NT2/D1 (cell line): ENCODE results near the gene ACBD7.
A peak's percentile ranks its signal among the peaks of the same experiment; 100 is the strongest.

Experiments used
- DNase-seq: peaks from one replicate; pipeline ENCODE4 v3.0.0-alpha.2; 2011; ENCODE audit warnings: low read depth, low spot score
- H3K27me3 ChIP-seq: 2 replicates; pipeline ENCODE4 v1.6.0; 2011; ENCODE audit warnings: mild to moderate bottlenecking; ENCODE audit not compliant: insufficient read length, insufficient read depth
- H3K36me3 ChIP-seq: 2 replicates; pipeline ENCODE4 v1.6.1; 2011; ENCODE audit warnings: mild to moderate bottlenecking, low read length, mixed read lengths; ENCODE audit not compliant: insufficient read depth, insufficient read length
- H3K4me1 ChIP-seq: 2 replicates; pipeline ENCODE4 v1.5.1; 2011; ENCODE audit not compliant: insufficient read depth, insufficient read length
- H3K4me3 ChIP-seq: 2 replicates; pipeline ENCODE4 v1.5.1; 2011; ENCODE audit warnings: low read depth; ENCODE audit not compliant: insufficient read length
- H3K9ac ChIP-seq: 2 replicates; pipeline ENCODE4 v1.6.0; 2011; ENCODE audit warnings: low read depth; ENCODE audit not compliant: insufficient read length
- H3K9me3 ChIP-seq: 2 replicates; pipeline ENCODE4 v1.5.1; 2011; ENCODE audit warnings: mild to moderate bottlenecking, low read length; ENCODE audit not compliant: insufficient read depth
- SUZ12 ChIP-seq: IDR thresholded peaks from 2 replicates; pipeline ENCODE4 v1.6.1; 2011; ENCODE audit not compliant: insufficient read length, insufficient read depth; ENCODE audit errors: extremely low read depth
- YY1 ChIP-seq: IDR thresholded peaks from 2 replicates; pipeline ENCODE4 v1.6.1; 2011; ENCODE audit not compliant: insufficient read length, insufficient read depth
- ZNF274 ChIP-seq: IDR thresholded peaks from 2 replicates; pipeline ENCODE4 v1.6.1; 2011; ENCODE audit warnings: mild to moderate bottlenecking, low read depth, low read length

The ACBD7 gene

DNA sequence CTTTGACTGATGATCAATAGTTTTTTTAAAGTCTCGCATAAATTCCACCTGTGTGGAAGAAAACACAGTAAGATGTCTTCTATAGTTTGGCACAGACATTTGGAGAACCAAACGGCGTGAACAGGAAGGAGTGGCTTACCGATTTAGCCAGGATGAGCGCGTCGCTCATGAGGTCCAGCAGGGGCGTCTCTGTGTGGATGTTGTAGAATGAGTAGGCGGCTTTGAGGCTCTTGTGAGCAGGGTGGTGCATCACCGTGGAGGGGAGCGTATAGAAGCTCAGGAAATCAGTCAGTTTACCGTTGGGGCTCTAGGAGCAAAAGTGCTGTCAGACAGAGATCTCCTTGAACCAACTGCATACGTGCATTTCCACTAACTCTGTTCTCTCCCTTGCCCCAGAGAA lies 24.1 kb upstream of the ACBD7 start:
- H3K27me3 ChIP-seq, result no peaks in the 10 kb centered on the region
- no peak for TF ChIP-seq YY1
- TF ChIP-seq SUZ12, result no peak
- no peak for TF ChIP-seq ZNF274
- DNase-seq, result peak; percentile 9
- H3K9me3 ChIP-seq, result no peaks in the 10 kb centered on the region; the same call in 1 of the 2 replicates
- no peaks in the 10 kb centered on the region for H3K4me1 ChIP-seq
- H3K4me3 ChIP-seq, result no peak overlapping the region
- H3K36me3 ChIP-seq, result peaks cover 30% of the 10 kb centered on the region
- H3K9ac ChIP-seq, result no peak overlapping the region

DNA sequence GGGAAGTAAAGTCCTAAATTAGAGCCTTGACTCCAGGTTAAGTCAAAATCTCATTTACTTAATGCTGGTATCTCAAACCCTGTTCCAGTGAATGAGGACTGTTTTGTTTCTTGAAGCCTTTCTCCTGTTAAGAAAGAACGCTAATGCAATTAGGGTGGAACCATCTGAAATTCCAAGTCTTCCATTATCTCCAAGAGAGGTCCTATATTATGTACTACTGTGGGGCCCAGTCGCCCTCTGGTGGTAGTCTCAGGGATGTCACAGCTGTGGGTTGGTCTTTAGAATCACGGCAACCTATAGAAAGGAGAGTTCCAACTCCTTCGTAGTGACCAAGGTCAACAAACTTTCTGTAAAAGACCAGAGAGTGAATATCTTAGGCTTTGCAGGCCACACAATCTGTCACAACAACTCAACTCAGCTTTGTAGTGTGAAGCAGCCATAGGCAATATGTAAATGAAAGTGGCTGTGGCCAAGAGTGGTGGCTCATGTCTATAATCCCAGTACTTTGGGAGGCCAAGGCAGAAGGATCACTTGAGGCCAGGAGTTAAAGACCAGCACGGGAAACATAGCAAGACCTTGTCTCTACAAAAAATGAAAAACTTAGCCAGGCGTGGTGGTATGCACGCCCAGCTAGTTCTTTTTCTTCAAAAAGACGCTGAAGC lies 17.9 kb upstream of the ACBD7 start:
- H3K9me3 ChIP-seq, result no peaks in the 10 kb centered on the region
- TF ChIP-seq SUZ12 (no peak), ZNF274 (no peak)
- no peak overlapping the region for H3K9ac ChIP-seq
- peak; percentile 46 for DNase-seq
- peaks cover 57% of the 10 kb centered on the region for H3K36me3 ChIP-seq
- H3K4me1 ChIP-seq, result no peaks in the 10 kb centered on the region
- H3K4me3 ChIP-seq, result no peak overlapping the region
- H3K27me3 ChIP-seq, result no peaks in the 10 kb centered on the region

DNA sequence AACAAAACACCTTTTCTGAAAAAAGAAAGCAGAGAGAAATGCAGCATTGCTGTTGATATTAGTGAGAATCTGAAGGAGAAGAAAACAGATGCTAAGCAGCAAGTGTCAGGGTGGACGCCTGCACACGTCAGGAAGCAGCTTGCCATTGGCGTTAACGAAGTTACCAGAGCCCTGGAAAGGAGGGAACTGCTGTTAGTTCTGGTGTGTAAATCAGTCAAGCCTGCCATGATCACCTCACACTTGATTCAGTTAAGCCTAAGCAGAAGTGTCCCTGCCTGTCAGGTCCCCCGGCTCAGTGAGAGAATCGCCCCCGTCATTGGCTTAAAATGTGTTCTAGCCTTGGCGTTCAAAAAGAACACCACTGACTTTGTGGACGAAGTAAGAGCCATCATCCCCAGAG lies 14.9 kb upstream of the ACBD7 start:
- Histone ChIP-seq H3K9me3 (no peaks in the 10 kb centered on the region), H3K9ac (no peak overlapping the region), H3K4me1 (no peaks in the 10 kb centered on the region), H3K36me3 (peaks cover 67% of the 10 kb centered on the region), H3K4me3 (no peak overlapping the region), H3K27me3 (no peaks in the 10 kb centered on the region)
- no peak for TF ChIP-seq ZNF274
- no peak for DNase-seq

GRCh38 chr10:15099886-15100285 lies 11.3 kb upstream of the ACBD7 start:
- no peaks in the 10 kb centered on the region for H3K9me3 ChIP-seq
- H3K36me3 ChIP-seq, result peaks cover 50% of the 10 kb centered on the region
- H3K9ac ChIP-seq, result no peak overlapping the region
- TF ChIP-seq ZNF274 (no peak), SUZ12 (no peak), YY1 (no peak)
- no peaks in the 10 kb centered on the region for H3K4me1 ChIP-seq
- no peaks in the 10 kb centered on the region for H3K27me3 ChIP-seq
- H3K4me3 ChIP-seq, result no peak overlapping the region
- no peak for DNase-seq

DNA sequence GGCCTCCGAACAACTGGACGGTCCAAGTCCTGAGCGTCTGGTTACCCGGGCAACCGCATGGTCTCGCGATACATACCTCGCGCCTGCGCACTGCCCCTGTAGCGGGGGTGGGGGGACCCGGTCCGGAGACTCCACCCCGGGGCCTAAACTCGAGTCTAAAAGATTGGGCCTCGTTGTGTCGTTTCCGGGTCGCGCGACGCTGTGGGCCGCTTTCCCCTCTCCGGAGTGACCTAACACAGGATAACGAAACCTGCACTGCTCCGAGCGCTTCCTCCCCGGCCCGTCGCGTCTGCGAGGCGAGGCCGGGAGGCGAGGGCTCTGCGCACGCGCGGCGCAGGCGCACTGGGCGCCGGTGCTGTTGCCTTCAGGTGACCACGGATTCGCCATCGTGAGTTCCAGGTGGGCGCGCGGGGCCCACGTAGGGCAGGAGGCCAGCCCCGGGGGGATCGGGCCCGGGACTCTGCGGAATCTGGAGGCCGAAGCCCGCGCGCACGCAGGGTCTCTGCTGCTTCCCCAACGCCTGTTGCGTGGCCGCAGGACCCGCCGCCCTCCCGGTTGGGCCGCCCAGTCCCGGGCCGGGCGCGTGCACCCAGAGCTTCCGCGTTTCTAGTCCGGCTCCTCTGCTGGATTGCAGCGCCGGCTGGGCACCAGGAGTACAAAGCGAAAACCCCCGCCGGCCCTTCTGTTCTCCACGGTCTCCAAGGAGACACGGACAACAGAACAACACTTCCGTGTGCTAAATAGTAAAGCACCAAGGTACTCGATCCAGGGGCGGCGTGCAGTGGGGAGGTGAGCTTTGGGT lies 8.6 kb upstream of the ACBD7 start, which contains the start of gene RPP38:
RPP38 (plus strand) TSS at position 345 of the 802 bp plus-strand sequence. CDS start 5,960 bp downstream, outside the sequence.
- Histone ChIP-seq H3K9me3 (no peaks in the 10 kb centered on the region), H3K4me3 (peak within 1 kb of the TSS; percentile 94), H3K36me3 (peaks cover 25% of the 10 kb centered on the region), H3K4me1 (no peaks in the 10 kb centered on the region), H3K27me3 (no peaks in the 10 kb centered on the region), H3K9ac (peak within 1 kb of the TSS; percentile 96)
- TF ChIP-seq YY1, result no peak
- TF ChIP-seq SUZ12, result no peak
- peak; percentile 75 for DNase-seq

GRCh38 chr10:15096661-15097010 lies 8.1 kb upstream of the ACBD7 start:
- Histone ChIP-seq H3K9me3 (no peaks in the 10 kb centered on the region), H3K4me1 (no peaks in the 10 kb centered on the region), H3K4me3 (peak overlapping the region; percentile 94), H3K27me3 (no peaks in the 10 kb centered on the region), H3K36me3 (peaks cover 22% of the 10 kb centered on the region), H3K9ac (peak overlapping the region; percentile 96)
- no peak for TF ChIP-seq YY1
- no peak for TF ChIP-seq ZNF274
- no peak for TF ChIP-seq SUZ12
- no peak for DNase-seq

DNA sequence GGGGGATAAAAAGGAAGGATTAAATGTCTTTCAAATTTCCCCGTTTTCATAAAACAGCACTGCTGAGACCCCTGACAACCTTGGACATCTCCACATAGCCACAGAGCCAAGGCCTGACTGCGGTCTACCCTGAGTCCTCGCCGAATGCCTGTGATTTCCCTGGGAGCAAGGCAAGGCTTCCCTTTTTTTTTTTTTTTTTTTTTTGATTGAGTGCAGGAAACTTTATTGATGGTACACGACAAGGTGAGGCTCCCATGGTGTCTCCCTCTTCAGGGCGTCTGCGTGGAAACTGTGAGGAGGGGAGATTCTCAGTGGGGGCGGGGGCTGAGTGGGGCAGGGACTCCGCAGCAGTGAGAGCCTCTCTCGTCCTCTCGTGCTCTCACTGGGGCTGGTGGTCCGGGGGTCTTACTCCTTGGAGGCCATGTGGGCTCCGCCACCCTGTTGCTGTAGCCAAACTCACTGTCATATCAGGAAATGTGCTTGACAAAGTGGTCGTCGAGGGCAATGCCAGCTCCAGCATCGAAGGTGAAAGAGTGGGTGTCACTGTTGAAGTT lies 4.4 kb upstream of the ACBD7 start:
- Histone ChIP-seq H3K27me3 (no peaks in the 10 kb centered on the region), H3K36me3 (no peaks in the 10 kb centered on the region), H3K9ac (no peak overlapping the region), H3K4me1 (no peaks in the 10 kb centered on the region), H3K4me3 (no peak overlapping the region), H3K9me3 (no peaks in the 10 kb centered on the region)
- no peak for TF ChIP-seq SUZ12
- no peak for DNase-seq
